ENCODE results near the gene FOXN4.
"Not testable (repeated sequence)": the region's sequence is repeated elsewhere in the genome, so short reads cannot be mapped to it uniquely, and the experiment has no call there.

Gene FOXN4

GRCh38 chr12:109331301-109331952 lies 22.3 kb upstream of the FOXN4 start:
- CTCF ChIA-PET = no interaction called here
- POLR2A ChIA-PET = no interaction called here
- no peak for DNase-seq (ENCODE audit: low read depth, low spot score)
- no peak overlapping the region for H3K4me3 ChIP-seq (ENCODE audit: low read depth, low read length)
- no peak for TF ChIP-seq CTCF (IDR thresholded peaks at IDR 0.05; ENCODE audit: insufficient read depth, low read length, missing control alignments)

GRCh38 chr12:109330282-109331230 lies 21.5 kb upstream of the FOXN4 start:
- no peak overlapping the region for H3K4me3 ChIP-seq (ENCODE audit: low read depth, low read length)
- DNase-seq (ENCODE audit: low read depth, low spot score) = no peak
- CTCF ChIA-PET = no interaction called here
- POLR2A ChIA-PET = no interaction called here
- TF ChIP-seq CTCF (IDR thresholded peaks at IDR 0.05; ENCODE audit: insufficient read depth, low read length, missing control alignments) = no peak

GRCh38 chr12:109329686-109330085 lies 20.6 kb upstream of the FOXN4 start:
- ChIA-PET POLR2A (no interaction called here), CTCF (interaction anchor here (0.5 kb wide), 1 partner anchor 1203 kb away, joined by 3 read pairs; no protein-coding TSS in a partner anchor)
- no peak for TF ChIP-seq CTCF (IDR thresholded peaks at IDR 0.05; ENCODE audit: insufficient read depth, low read length, missing control alignments)
- no peak for DNase-seq (ENCODE audit: low read depth, low spot score)
- no peak overlapping the region for H3K4me3 ChIP-seq (ENCODE audit: low read depth, low read length)

GRCh38 chr12:109329003-109329402 lies 19.9 kb upstream of the FOXN4 start:
- no peak for DNase-seq (ENCODE audit: low read depth, low spot score)
- no peak for TF ChIP-seq CTCF (IDR thresholded peaks at IDR 0.05; ENCODE audit: insufficient read depth, low read length, missing control alignments)
- CTCF ChIA-PET = no interaction called here
- POLR2A ChIA-PET = no interaction called here
- no peak overlapping the region for H3K4me3 ChIP-seq (ENCODE audit: low read depth, low read length)

GRCh38 chr12:109321294-109321693 lies 12.2 kb upstream of the FOXN4 start:
- POLR2A ChIA-PET; DNase-seq (ENCODE audit: low read depth, low spot score); H3K4me3 ChIP-seq (ENCODE audit: low read depth, low read length): not testable (repeated sequence)
- CTCF ChIA-PET = interaction anchor here (0.9 to 1.4 kb wide), 2 partner anchors 64 to 65 kb away, joined by 3 to 4 read pairs; no protein-coding TSS in a partner anchor

- ChIA-PET CTCF (interaction anchor here (1.4 kb wide), 1 partner anchor 78 kb away, joined by 3 read pairs; no protein-coding TSS in a partner anchor), POLR2A (no interaction called here)
- TF ChIP-seq CTCF (IDR thresholded peaks at IDR 0.05; ENCODE audit: insufficient read depth, low read length, missing control alignments) = no peak
- no peak for DNase-seq (ENCODE audit: low read depth, low spot score)
- no peak overlapping the region for H3K4me3 ChIP-seq (ENCODE audit: low read depth, low read length)
Observed at GRCh38 chr12:109310247-109311125, 1.4 kb upstream of the FOXN4 start.

Data from AG04449 (cell line).